ENCODE results near the gene FREY1.

DNA sequence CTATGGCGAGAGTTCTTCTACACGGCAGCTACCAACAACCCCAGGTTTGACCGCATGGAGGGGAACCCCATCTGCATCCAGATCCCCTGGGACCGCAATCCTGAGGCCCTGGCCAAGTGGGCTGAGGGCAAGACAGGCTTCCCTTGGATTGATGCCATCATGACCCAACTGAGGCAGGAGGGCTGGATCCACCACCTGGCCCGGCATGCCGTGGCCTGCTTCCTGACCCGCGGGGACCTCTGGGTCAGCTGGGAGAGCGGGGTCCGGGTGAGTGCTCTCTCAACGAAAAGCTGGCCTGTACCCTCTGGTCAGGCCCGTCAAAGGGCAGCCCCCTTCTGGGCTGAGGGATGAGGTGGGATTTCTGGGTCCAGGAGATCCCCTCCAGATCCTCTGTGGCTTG, 37.5 kb downstream of the FREY1 start:
- TF ChIP-seq, protein P1, sequence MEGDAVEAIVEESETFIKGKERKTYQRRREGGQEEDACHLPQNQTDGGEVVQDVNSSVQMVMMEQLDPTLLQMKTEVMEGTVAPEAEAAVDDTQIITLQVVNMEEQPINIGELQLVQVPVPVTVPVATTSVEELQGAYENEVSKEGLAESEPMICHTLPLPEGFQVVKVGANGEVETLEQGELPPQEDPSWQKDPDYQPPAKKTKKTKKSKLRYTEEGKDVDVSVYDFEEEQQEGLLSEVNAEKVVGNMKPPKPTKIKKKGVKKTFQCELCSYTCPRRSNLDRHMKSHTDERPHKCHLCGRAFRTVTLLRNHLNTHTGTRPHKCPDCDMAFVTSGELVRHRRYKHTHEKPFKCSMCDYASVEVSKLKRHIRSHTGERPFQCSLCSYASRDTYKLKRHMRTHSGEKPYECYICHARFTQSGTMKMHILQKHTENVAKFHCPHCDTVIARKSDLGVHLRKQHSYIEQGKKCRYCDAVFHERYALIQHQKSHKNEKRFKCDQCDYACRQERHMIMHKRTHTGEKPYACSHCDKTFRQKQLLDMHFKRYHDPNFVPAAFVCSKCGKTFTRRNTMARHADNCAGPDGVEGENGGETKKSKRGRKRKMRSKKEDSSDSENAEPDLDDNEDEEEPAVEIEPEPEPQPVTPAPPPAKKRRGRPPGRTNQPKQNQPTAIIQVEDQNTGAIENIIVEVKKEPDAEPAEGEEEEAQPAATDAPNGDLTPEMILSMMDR (IDR thresholded peaks at IDR 0.05; ENCODE audit: insufficient read depth, low read length), result no peak
- TF ChIP-seq, protein P2, sequence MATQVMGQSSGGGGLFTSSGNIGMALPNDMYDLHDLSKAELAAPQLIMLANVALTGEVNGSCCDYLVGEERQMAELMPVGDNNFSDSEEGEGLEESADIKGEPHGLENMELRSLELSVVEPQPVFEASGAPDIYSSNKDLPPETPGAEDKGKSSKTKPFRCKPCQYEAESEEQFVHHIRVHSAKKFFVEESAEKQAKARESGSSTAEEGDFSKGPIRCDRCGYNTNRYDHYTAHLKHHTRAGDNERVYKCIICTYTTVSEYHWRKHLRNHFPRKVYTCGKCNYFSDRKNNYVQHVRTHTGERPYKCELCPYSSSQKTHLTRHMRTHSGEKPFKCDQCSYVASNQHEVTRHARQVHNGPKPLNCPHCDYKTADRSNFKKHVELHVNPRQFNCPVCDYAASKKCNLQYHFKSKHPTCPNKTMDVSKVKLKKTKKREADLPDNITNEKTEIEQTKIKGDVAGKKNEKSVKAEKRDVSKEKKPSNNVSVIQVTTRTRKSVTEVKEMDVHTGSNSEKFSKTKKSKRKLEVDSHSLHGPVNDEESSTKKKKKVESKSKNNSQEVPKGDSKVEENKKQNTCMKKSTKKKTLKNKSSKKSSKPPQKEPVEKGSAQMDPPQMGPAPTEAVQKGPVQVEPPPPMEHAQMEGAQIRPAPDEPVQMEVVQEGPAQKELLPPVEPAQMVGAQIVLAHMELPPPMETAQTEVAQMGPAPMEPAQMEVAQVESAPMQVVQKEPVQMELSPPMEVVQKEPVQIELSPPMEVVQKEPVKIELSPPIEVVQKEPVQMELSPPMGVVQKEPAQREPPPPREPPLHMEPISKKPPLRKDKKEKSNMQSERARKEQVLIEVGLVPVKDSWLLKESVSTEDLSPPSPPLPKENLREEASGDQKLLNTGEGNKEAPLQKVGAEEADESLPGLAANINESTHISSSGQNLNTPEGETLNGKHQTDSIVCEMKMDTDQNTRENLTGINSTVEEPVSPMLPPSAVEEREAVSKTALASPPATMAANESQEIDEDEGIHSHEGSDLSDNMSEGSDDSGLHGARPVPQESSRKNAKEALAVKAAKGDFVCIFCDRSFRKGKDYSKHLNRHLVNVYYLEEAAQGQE (IDR thresholded peaks at IDR 0.05; ENCODE audit: insufficient replicate concordance, low read depth), result no peak
